ENCODE results near the gene TYK2.
A peak's percentile ranks its signal among the peaks of the same experiment; 100 is the strongest.

TYK2 gene

GRCh38 chr19:10305139-10305806 is 75.1 kb downstream of the TYK2 start:
- peak in 1 of 2 donors; percentile 35 for DNase-seq

Measured in hippocampal formation (tissue), 2 donors.